Neural cell (in vitro differentiated cells): ENCODE measurements around the gene ARID3A. TPM values are rescaled to one million over a fixed set of nuclear protein-coding genes. Genes with fewer than 3 reads are reported as not detected.
"Not testable (repeated sequence)": the region's sequence is repeated elsewhere in the genome, so short reads cannot be mapped to it uniquely, and the experiment has no call there.

Experiments used
- H2AFZ ChIP-seq: fragments of 200-600, 300-800 bp; sonication (generic), shearing (Covaris generic); 2 replicates; pipeline ENCODE4 v1.6.0; 2014; ENCODE audit warnings: low read depth, mild to moderate bottlenecking, antibody characterized with exemption, low read length, moderate library complexity
- H3F3A ChIP-seq: fragments of 200-600 bp; shearing (Covaris generic); 2 replicates; pipeline ENCODE4 v1.6.1; 2016; ENCODE audit warnings: mild to moderate bottlenecking, moderate library complexity, mixed read lengths, antibody characterized with exemption, low read length; ENCODE audit not compliant: insufficient read depth, poor library complexity, severe bottlenecking
- H3K27ac ChIP-seq: fragments of 200-600, 300-800 bp; sonication (generic), shearing (Covaris generic); 2 replicates; pipeline ENCODE4 v1.5.1; 2014; ENCODE audit warnings: mild to moderate bottlenecking, low read length, moderate library complexity
- H3K27me3 ChIP-seq: fragments of 300-800, 200-600 bp; sonication (generic), shearing (Covaris generic); 2 replicates; pipeline ENCODE4 v1.6.0; 2014; ENCODE audit warnings: mild to moderate bottlenecking, low read depth, low read length, moderate library complexity; ENCODE audit not compliant: insufficient read depth
- H3K36me3 ChIP-seq: fragments of 300-800, 200-600 bp; sonication (generic), shearing (Covaris generic); 2 replicates; pipeline ENCODE4 v1.5.1; 2014; ENCODE audit warnings: mild to moderate bottlenecking, antibody characterized with exemption, low read length, moderate library complexity; ENCODE audit not compliant: insufficient read depth
- H3K4me2 ChIP-seq: fragments of 300-800, 200-600 bp; sonication (generic), shearing (Covaris generic); 2 replicates; pipeline ENCODE4 v1.6.0; 2014; ENCODE audit warnings: mild to moderate bottlenecking, low read length
- H3K4me3 ChIP-seq: fragments of 300-800, 200-600 bp; sonication (generic), shearing (Covaris generic); 2 replicates; pipeline ENCODE4 v1.5.1; 2014; ENCODE audit warnings: mild to moderate bottlenecking, low read length, moderate library complexity
- H3K79me2 ChIP-seq: fragments of 200-600 bp; shearing (Covaris generic); replicated peaks from 2 replicates; pipeline ENCODE4 v1.6.0; 2014; ENCODE audit warnings: mild to moderate bottlenecking, low read length, moderate library complexity; ENCODE audit not compliant: insufficient read depth
- H3K9ac ChIP-seq: fragments of 300-800, 200-600 bp; sonication (generic), shearing (Covaris generic); 2 replicates; pipeline ENCODE4 v1.6.1; 2016; ENCODE audit warnings: mild to moderate bottlenecking, low read length, mixed read lengths
- H3K9me2 ChIP-seq: fragments of 200-600 bp; shearing (Covaris generic); 2 replicates; pipeline ENCODE4 v1.6.1; 2016; ENCODE audit warnings: mild to moderate bottlenecking, low read length, mixed read lengths; ENCODE audit not compliant: insufficient read depth
- H3K9me3 ChIP-seq: fragments of 200-600, 300-800 bp; sonication (generic), shearing (Covaris generic); 2 replicates; pipeline ENCODE4 v1.6.1; 2016; ENCODE audit warnings: mild to moderate bottlenecking, mixed run types, low read length, moderate library complexity, mixed read lengths
- H4K20me1 ChIP-seq: fragments of 200-600 bp; shearing (Covaris generic); 2 replicates; pipeline ENCODE4 v1.6.1; 2016; ENCODE audit warnings: mild to moderate bottlenecking, mixed run types; ENCODE audit not compliant: insufficient read depth
- CTCF ChIP-seq: fragments of 450-650 bp; IDR thresholded peaks from 2 replicates; pipeline ENCODE4 v1.5.1; 2014; ENCODE audit warnings: antibody characterized with exemption, mild to moderate bottlenecking, moderate library complexity; ENCODE audit not compliant: poor library complexity, severe bottlenecking
- EP300 ChIP-seq: fragments of 450-650 bp; conservative IDR thresholded peaks from 2 replicates; pipeline ENCODE4 v1.6.1; 2014; ENCODE audit warnings: antibody characterized with exemption, mild to moderate bottlenecking, moderate library complexity; ENCODE audit not compliant: poor library complexity, severe bottlenecking
- EZH2 ChIP-seq: fragments of 200-600, 300-800 bp; shearing (Covaris generic), sonication (generic); IDR thresholded peaks from 2 replicates; pipeline ENCODE4 v1.6.1; 2014; ENCODE audit warnings: antibody characterized with exemption, low read length, borderline replicate concordance, mild to moderate bottlenecking; ENCODE audit not compliant: insufficient read depth, poor library complexity, severe bottlenecking
- MXI1 ChIP-seq: fragments of 450-650 bp; conservative IDR thresholded peaks from 2 replicates; pipeline ENCODE4 v1.6.1; 2014; ENCODE audit warnings: antibody characterized with exemption, mild to moderate bottlenecking; ENCODE audit not compliant: poor library complexity, severe bottlenecking
- POLR2AphosphoS5 ChIP-seq: IDR thresholded peaks from 2 replicates; pipeline ENCODE4 v1.6.1; 2012
- RAD21 ChIP-seq: fragments of 450-650 bp; conservative IDR thresholded peaks from 2 replicates; pipeline ENCODE4 v1.6.1; 2014; ENCODE audit warnings: antibody characterized with exemption, mild to moderate bottlenecking, moderate library complexity
- REST ChIP-seq: IDR thresholded peaks from 2 replicates; pipeline ENCODE4 v1.6.1; 2012; ENCODE audit warnings: borderline replicate concordance
- TAF1 ChIP-seq: IDR thresholded peaks from 2 replicates; pipeline ENCODE4 v1.6.1; 2012; ENCODE audit warnings: low read depth
- polyA plus RNA-seq: library from polyadenylated mRNA; depleted of rRNA; stranded (reverse); fragments of >200 nt; gene quantifications from 2 replicates; pipeline ENCODE4 v1.2.3, GENCODE V29; 2014
- small RNA-seq, 3 experiments: library from RNA; depleted of rRNA; stranded (forward); fragments of <200 nt; gene quantifications; one replicate each; pipeline ENCODE3, GENCODE V24; 2012

Gene ARID3A
- polyA plus RNA-seq, 1 donor from 2014 or later = 11.4 TPM

DNA sequence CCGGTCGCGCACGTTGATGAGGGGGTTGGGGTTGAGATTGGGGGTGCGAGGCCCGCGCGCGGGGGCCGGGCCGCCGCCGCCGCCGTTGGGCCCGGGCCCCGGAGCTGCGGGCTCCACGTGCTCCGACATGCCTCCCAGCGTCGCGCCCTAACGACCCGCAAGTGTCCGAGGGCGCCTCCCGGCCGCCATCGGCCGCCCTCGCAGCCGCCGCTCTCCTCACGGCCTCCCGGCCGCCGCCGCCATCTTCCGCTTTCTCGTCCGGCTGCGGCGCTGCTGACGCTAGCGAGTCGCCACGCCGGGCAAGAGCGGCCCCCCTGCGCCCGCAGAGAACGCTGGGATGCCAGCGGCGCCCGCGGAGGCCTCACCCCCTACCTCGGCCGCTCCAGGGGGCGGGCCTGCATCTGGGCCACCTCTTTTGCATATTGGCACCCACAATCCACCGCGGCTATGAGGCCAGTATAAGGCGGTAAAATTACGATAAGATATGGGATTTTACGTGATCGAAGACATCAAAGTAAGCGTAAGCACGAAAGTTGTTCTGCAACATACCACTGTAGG, 95.1 kb downstream of the ARID3A start, which contains the start of gene TMEM259:
Gene TMEM259, minus strand, starts transcription at position 256 of the 558 bp plus-strand sequence. Its CDS starts 127 bp downstream, at position 129.
- Histone ChIP-seq H3F3A (no peaks in the 10 kb centered on the region), H3K9me2 (no peaks in the 10 kb centered on the region), H3K27ac (peak within 1 kb of the TSS; percentile 87), H3K4me3 (peak within 1 kb of the TSS; percentile 95), H2AFZ (no peak within 1 kb of the TSS), H3K36me3 (no peaks in the 10 kb centered on the region), H3K79me2 (peaks cover 40% of the 10 kb centered on the region), H4K20me1 (peaks cover 12% of the 10 kb centered on the region), H3K27me3 (no peaks in the 10 kb centered on the region), H3K9me3 (no peaks in the 10 kb centered on the region), H3K4me2 (peak within 1 kb of the TSS; percentile 95), H3K9ac (peak within 1 kb of the TSS; percentile 85)
- TF ChIP-seq REST (peak; percentile 51), EP300 (no peak), RAD21 (peak; percentile 24), POLR2AphosphoS5 (peak; percentile 88), MXI1 (peak; percentile 96), CTCF (peak; percentile 37), EZH2 (no peak), TAF1 (peak; percentile 84)

- not testable (repeated sequence) for H3K4me2 ChIP-seq, H3K27me3 ChIP-seq, H3K4me3 ChIP-seq, H4K20me1 ChIP-seq, H2AFZ ChIP-seq, H3K9ac ChIP-seq, H3K9me3 ChIP-seq, H3K9me2 ChIP-seq, H3F3A ChIP-seq, H3K36me3 ChIP-seq, H3K27ac ChIP-seq
- H3K79me2 ChIP-seq = peaks cover 40% of the 10 kb centered on the region
Observed at GRCh38 chr19:1023883-1024188, 98.0 kb downstream of the ARID3A start.

- peaks cover 27% of the 10 kb centered on the region for H3K79me2 ChIP-seq
- H3K4me2 ChIP-seq, H3K27ac ChIP-seq, H3K27me3 ChIP-seq, H3F3A ChIP-seq, H4K20me1 ChIP-seq, H3K36me3 ChIP-seq, H3K9ac ChIP-seq, H3K4me3 ChIP-seq, H2AFZ ChIP-seq, H3K9me3 ChIP-seq, H3K9me2 ChIP-seq: not testable (repeated sequence)
Observed at GRCh38 chr19:1025080-1025479, 99.2 kb downstream of the ARID3A start.

Small RNAs within 50 kb of the gene (small RNA-seq; reads per million reads assigned to genes)
- gene RNU6-2 (0.82 to 121 (median 17.2) reads per million in 3 experiments), gene RNU6-9 (2.3 to 18.6 (median 3.6) reads per million in 3 experiments)

Other genes with a start within 250 kb of the ARID3A start
- 3.1 and 6.6 TPM in 2 replicates for gene FSTL3, start 249.6 kb upstream of the ARID3A start, polyA plus RNA-seq
- gene PRSS57, start 230.6 kb upstream of the ARID3A start, polyA plus RNA-seq = not detected in 2 replicates
- 74.8 and 87.3 TPM in 2 replicates for gene PALM, start 217.1 kb upstream of the ARID3A start, polyA plus RNA-seq
- gene MISP, start 174.9 kb upstream of the ARID3A start, polyA plus RNA-seq = 0.24 and 0.98 TPM in 2 replicates
- 27.3 and 39.0 TPM in 2 replicates for gene PTBP1, start 128.6 kb upstream of the ARID3A start, polyA plus RNA-seq
- 239 and 275 TPM in 2 replicates for gene PLPPR3, start 104.1 kb upstream of the ARID3A start, polyA plus RNA-seq
- gene AZU1, start 98.2 kb upstream of the ARID3A start, polyA plus RNA-seq = 1.0 and 1.1 TPM in 2 replicates
- 0.54 TPM in 1 of 2 replicates, not detected in the other for gene PRTN3, start 85.0 kb upstream of the ARID3A start, polyA plus RNA-seq
- not detected in 2 replicates for gene ELANE, start 73.7 kb upstream of the ARID3A start, polyA plus RNA-seq
- 3.8 and 5.3 TPM in 2 replicates for gene CFD, start 66.4 kb upstream of the ARID3A start, polyA plus RNA-seq
- gene MED16, start 32.8 kb upstream of the ARID3A start, polyA plus RNA-seq = 13.3 and 17.0 TPM in 2 replicates
- gene RNU6-9, start 32.6 kb upstream of the ARID3A start, polyA plus RNA-seq = not detected in 2 replicates
- 51.2 and 71.8 TPM in 2 replicates for gene R3HDM4, start 12.8 kb upstream of the ARID3A start, polyA plus RNA-seq
- 0.76 and 5.4 TPM in 2 replicates for gene KISS1R, start 8.7 kb upstream of the ARID3A start, polyA plus RNA-seq
- gene WDR18, start 58.3 kb downstream of the ARID3A start, polyA plus RNA-seq = 64.9 and 90.1 TPM in 2 replicates
- gene GRIN3B, start 74.4 kb downstream of the ARID3A start, polyA plus RNA-seq = 0.46 and 5.0 TPM in 2 replicates
- 176 and 208 TPM in 2 replicates for gene TMEM259, start 95.1 kb downstream of the ARID3A start, polyA plus RNA-seq
- gene RNU6-2, start 95.5 kb downstream of the ARID3A start, polyA plus RNA-seq = not detected in 2 replicates
- 42.8 and 45.3 TPM in 2 replicates for gene CNN2, start 100.6 kb downstream of the ARID3A start, polyA plus RNA-seq
- 51.8 and 75.2 TPM in 2 replicates for gene ABCA7, start 114.1 kb downstream of the ARID3A start, polyA plus RNA-seq
- gene ARHGAP45, start 141.1 kb downstream of the ARID3A start, polyA plus RNA-seq = 2.8 and 3.3 TPM in 2 replicates
- gene POLR2E, start 169.3 kb downstream of the ARID3A start, polyA plus RNA-seq = 168 and 172 TPM in 2 replicates
- 713 and 812 TPM in 2 replicates for gene GPX4, start 178.0 kb downstream of the ARID3A start, polyA plus RNA-seq
- gene SBNO2, start 248.2 kb downstream of the ARID3A start, polyA plus RNA-seq = 4.8 and 5.2 TPM in 2 replicates